Gastroesophageal sphincter (tissue), 3 donors: ENCODE measurements around the gene AKAP13.

Experiments used
- CTCF ChIP-seq, 4 experiments: fragments of 200-600 bp in 2 of 4; fragments of 450-650 bp in 2 of 4; sonication (generic) in 1 of 4; IDR thresholded peaks; one replicate each; pipeline ENCODE4 v1.5.1; 2017 to 2019; ENCODE audit warnings: antibody characterized with exemption in 4 of 4, mild to moderate bottlenecking in 2 of 4, moderate library complexity in 2 of 4
- POLR2A ChIP-seq, 2 donors: fragments of 450-650 bp; IDR thresholded peaks; one replicate each; pipeline ENCODE4 v1.6.1; 2017; ENCODE audit warnings: antibody characterized with exemption in 2 of 2, mild to moderate bottlenecking in 2 of 2, moderate library complexity in 1 of 2
- POLR2AphosphoS5 ChIP-seq: sonication (generic); formaldehyde crosslinking; IDR thresholded peaks from one replicate; pipeline ENCODE4 v1.6.1; 2017; ENCODE audit warnings: antibody characterized with exemption

GRCh38 chr15:85657132-85657531 is 276.7 kb downstream of the AKAP13 start:
- TF ChIP-seq CTCF (IDR thresholded peaks at IDR 0.05) (no peak), POLR2AphosphoS5 (no peak), POLR2A (IDR thresholded peaks at IDR 0.05) (no peak)
